Astrocyte of the cerebellum (primary cell): ENCODE measurements around the gene TMUB2.
A peak's percentile ranks its signal among the peaks of the same experiment; 100 is the strongest.

Experiments used
- DNase-seq: peaks from one replicate; pipeline ENCODE4 v3.0.0-alpha.2; 2011; ENCODE audit warnings: low read depth
- H3K4me3 ChIP-seq: 2 replicates; pipeline ENCODE4 v1.5.1; 2011; ENCODE audit warnings: mild to moderate bottlenecking, low read depth, low read length, moderate library complexity
- CTCF ChIP-seq: IDR thresholded peaks from 2 replicates; pipeline ENCODE4 v1.5.1; 2012; ENCODE audit warnings: low read length, low read depth, moderate library complexity, mild to moderate bottlenecking; ENCODE audit errors: missing control alignments
- in situ Hi-C: cut with HindIII; loops from 2 replicates; pipeline ENCODE4 v1.10.0; 2017; ENCODE audit warnings: low sequenced_read_pairs

TMUB2 gene

GRCh38 chr17:44219108-44219615 lies 32.4 kb downstream of the TMUB2 start:
- DNase-seq: peak; percentile 31
- in situ Hi-C loops: no loop called here
- H3K4me3 ChIP-seq: peak overlapping the region; percentile 91
- peak; percentile 30 for TF ChIP-seq CTCF

GRCh38 chr17:44219616-44220212 lies 32.9 kb downstream of the TMUB2 start, which contains the start of gene UBTF:
UBTF (minus strand) TSS chr17:44219675; CDS start chr17:44218229, 1,446 bp downstream.
- peak within 1 kb of the TSS; percentile 91 for H3K4me3 ChIP-seq
- in situ Hi-C loops: no loop called here
- no peak for TF ChIP-seq CTCF
- DNase-seq: no peak

- in situ Hi-C loops: no loop called here
- peak overlapping the region; percentile 91 for H3K4me3 ChIP-seq
- TF ChIP-seq CTCF: no peak
- DNase-seq: no peak
These were observed 33.7 kb downstream of the TMUB2 start for GRCh38 chr17:44220213-44221083.

- H3K4me3 ChIP-seq: peak overlapping the region; percentile 91
- TF ChIP-seq CTCF: no peak
- in situ Hi-C loops: no loop called here
- DNase-seq: peak; percentile 57
These were observed 34.5 kb downstream of the TMUB2 start for GRCh38 chr17:44221084-44221861.

- TF ChIP-seq CTCF: no peak
- no peak for DNase-seq
- H3K4me3 ChIP-seq: peak overlapping the region; percentile 91
- in situ Hi-C loops: no loop called here
These were observed 35.0 kb downstream of the TMUB2 start for GRCh38 chr17:44221862-44222111.

GRCh38 chr17:44222112-44222869 lies 35.5 kb downstream of the TMUB2 start:
- peak; percentile 22 for TF ChIP-seq CTCF
- peak overlapping the region; percentile 91 for H3K4me3 ChIP-seq
- DNase-seq: peak; percentile 31
- in situ Hi-C loops: no loop called here
